GM12865 (cell line): ENCODE data around the gene FHOD1.

Experiments
- DNase-seq: peaks from one replicate; pipeline ENCODE4 v3.0.0; 2010; ENCODE audit warnings: low read depth
- H3K4me3 ChIP-seq: 2 replicates; pipeline ENCODE4 v1.5.1; 2011; ENCODE audit warnings: mild to moderate bottlenecking, low read depth, low read length, control low read depth
- CTCF ChIP-seq: IDR thresholded peaks from 2 replicates; pipeline ENCODE4 v1.5.1; 2011; ENCODE audit warnings: low read length, control low read depth, low read depth, inconsistent platforms; ENCODE audit not compliant: insufficient read depth; ENCODE audit errors: missing control alignments

FHOD1 gene

GRCh38 chr16:67190041-67190440, 57.2 kb downstream of the FHOD1 start, which contains the start of gene EXOC3L1:
EXOC3L1 (minus strand) TSS chr16:67190136; CDS start chr16:67189676, 460 bp downstream.
- no peak within 1 kb of the TSS for H3K4me3 ChIP-seq
- no peak for TF ChIP-seq CTCF
- no peak for DNase-seq

GRCh38 chr16:67188798-67189197, 58.5 kb downstream of the FHOD1 start:
- TF ChIP-seq CTCF: no peak
- DNase-seq: no peak
- H3K4me3 ChIP-seq: no peak overlapping the region

- no peak for TF ChIP-seq CTCF
- no peak for DNase-seq
- H3K4me3 ChIP-seq: no peak overlapping the region
Measured at GRCh38 chr16:67188323-67188722, 59.0 kb downstream of the FHOD1 start.

GRCh38 chr16:67187175-67187890, 59.9 kb downstream of the FHOD1 start:
- no peak for DNase-seq
- no peak for TF ChIP-seq CTCF
- H3K4me3 ChIP-seq: no peak overlapping the region

- no peak overlapping the region for H3K4me3 ChIP-seq
- no peak for DNase-seq
- no peak for TF ChIP-seq CTCF
Measured at GRCh38 chr16:67186550-67186950, 60.7 kb downstream of the FHOD1 start.

GRCh38 chr16:67185651-67186134, 61.6 kb downstream of the FHOD1 start:
- DNase-seq: no peak
- TF ChIP-seq CTCF: no peak
- H3K4me3 ChIP-seq: no peak overlapping the region

- no peak overlapping the region for H3K4me3 ChIP-seq
- TF ChIP-seq CTCF: peak; percentile 86
Measured at GRCh38 chr16:67184995-67185650, 62.2 kb downstream of the FHOD1 start.

More at GRCh38 chr16:67184995-67185650, 62.2 kb downstream of the FHOD1 start:
- DNase-seq: peak; percentile 86
